GM12864 (cell line): ENCODE measurements around the gene KCNMA1.

ENCODE experiments used
- DNase-seq: peaks from one replicate; pipeline ENCODE4 v3.0.0-alpha.2; 2011; ENCODE audit warnings: low read depth
- H3K4me3 ChIP-seq: 2 replicates; pipeline ENCODE4 v1.5.1; 2011; ENCODE audit warnings: mild to moderate bottlenecking, low read depth, low read length, control low read depth
- CTCF ChIP-seq: IDR thresholded peaks from 2 replicates; pipeline ENCODE4 v1.5.1; 2011; ENCODE audit warnings: low read depth, mild to moderate bottlenecking, moderate library complexity, low read length, control low read depth, inconsistent platforms; ENCODE audit errors: missing control alignments

Gene KCNMA1

GRCh38 chr10:77160679-77161078 lies 476.9 kb downstream of the KCNMA1 start:
- no peak overlapping the region for H3K4me3 ChIP-seq
- DNase-seq: no peak
- TF ChIP-seq CTCF: no peak

GRCh38 chr10:77159538-77160110 lies 478.0 kb downstream of the KCNMA1 start:
- TF ChIP-seq CTCF: no peak
- no peak overlapping the region for H3K4me3 ChIP-seq
- no peak for DNase-seq

GRCh38 chr10:77158666-77159065 lies 478.9 kb downstream of the KCNMA1 start:
- no peak for TF ChIP-seq CTCF
- no peak for DNase-seq
- H3K4me3 ChIP-seq: no peak overlapping the region

- no peak overlapping the region for H3K4me3 ChIP-seq
- TF ChIP-seq CTCF: no peak
- no peak for DNase-seq
Measured at GRCh38 chr10:77157248-77158019, 480.2 kb downstream of the KCNMA1 start.

GRCh38 chr10:77156406-77156879 lies 481.2 kb downstream of the KCNMA1 start:
- no peak overlapping the region for H3K4me3 ChIP-seq
- no peak for DNase-seq
- no peak for TF ChIP-seq CTCF

- no peak for DNase-seq
- no peak overlapping the region for H3K4me3 ChIP-seq
- no peak for TF ChIP-seq CTCF
Measured at GRCh38 chr10:77152256-77152655, 485.4 kb downstream of the KCNMA1 start.
